ENCODE results near the gene SLC15A3. TPM values are rescaled to one million over a fixed set of nuclear protein-coding genes. Genes with fewer than 3 reads are reported as not detected.

The SLC15A3 gene
- total RNA-seq, 1 donor from 2014 or later: 11.6 TPM

DNA sequence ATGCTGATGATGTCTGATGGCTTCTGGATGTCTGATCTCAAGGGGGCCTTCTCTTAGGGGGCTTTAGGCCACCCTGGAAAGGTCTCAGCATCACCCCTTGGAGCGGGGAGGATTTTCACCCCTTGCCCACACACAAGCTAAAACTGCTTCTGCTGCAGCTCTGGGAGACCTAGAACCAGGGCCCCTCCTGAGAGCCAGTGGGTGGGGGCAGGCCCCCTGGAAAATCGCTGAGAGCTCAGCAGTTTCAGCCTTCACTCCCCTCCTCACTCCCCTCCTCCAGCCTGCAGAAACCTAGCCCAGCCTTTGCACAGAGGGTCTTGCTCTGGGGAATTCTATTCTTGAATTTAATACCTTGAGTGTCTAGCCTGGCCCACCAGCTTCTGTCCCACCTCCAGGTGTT is 36.7 kb upstream of the SLC15A3 start:
- no peaks in the 10 kb centered on the region for H3K36me3 Mint-ChIP-seq (ENCODE audit: unreplicated experiment)

DNA sequence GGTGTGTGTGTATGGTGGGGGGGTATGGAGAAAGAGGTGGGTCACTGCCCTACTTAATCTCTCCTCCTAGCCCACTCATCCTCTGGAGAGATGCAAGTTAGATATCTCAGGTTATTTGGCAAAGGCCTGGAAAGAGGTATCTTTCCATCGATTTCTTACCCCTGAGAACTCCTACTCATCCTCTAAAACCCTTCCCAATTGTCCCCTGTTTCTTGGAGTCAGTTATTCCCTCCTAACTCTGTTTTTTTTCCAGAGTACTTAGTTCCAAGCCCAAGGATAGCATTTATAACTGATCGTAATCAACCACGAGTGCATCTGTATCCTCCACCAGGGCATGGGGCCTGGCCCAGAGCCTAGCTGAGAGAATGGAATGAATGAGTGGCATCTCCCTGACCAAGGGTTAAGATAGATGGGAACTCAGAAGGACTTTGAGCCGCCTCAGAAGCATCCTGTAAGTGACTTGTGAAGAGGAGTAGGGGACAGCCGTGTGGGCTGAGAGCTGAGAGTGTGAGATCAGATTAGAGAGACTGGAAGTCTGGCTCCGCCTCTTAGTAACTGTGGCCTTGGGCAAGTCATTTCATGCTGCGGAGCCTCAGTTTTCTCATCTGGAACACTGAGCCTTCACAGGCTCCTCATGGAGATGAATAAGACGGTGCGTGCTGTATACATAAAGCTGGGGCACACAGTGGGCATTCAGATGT is 35.8 kb upstream of the SLC15A3 start:
- Mint-ChIP-seq H3K36me3 (ENCODE audit: unreplicated experiment) (no peaks in the 10 kb centered on the region), H3K9me3 (ENCODE audit: unreplicated experiment) (no peaks in the 10 kb centered on the region), H3K4me1 (ENCODE audit: unreplicated experiment) (no peaks in the 10 kb centered on the region), H3K4me3 (ENCODE audit: unreplicated experiment) (no peak overlapping the region), H3K27ac (ENCODE audit: unreplicated experiment) (no peak overlapping the region), H3K27me3 (ENCODE audit: unreplicated experiment) (peaks cover 43% of the 10 kb centered on the region)
- TF ChIP-seq, protein P1, sequence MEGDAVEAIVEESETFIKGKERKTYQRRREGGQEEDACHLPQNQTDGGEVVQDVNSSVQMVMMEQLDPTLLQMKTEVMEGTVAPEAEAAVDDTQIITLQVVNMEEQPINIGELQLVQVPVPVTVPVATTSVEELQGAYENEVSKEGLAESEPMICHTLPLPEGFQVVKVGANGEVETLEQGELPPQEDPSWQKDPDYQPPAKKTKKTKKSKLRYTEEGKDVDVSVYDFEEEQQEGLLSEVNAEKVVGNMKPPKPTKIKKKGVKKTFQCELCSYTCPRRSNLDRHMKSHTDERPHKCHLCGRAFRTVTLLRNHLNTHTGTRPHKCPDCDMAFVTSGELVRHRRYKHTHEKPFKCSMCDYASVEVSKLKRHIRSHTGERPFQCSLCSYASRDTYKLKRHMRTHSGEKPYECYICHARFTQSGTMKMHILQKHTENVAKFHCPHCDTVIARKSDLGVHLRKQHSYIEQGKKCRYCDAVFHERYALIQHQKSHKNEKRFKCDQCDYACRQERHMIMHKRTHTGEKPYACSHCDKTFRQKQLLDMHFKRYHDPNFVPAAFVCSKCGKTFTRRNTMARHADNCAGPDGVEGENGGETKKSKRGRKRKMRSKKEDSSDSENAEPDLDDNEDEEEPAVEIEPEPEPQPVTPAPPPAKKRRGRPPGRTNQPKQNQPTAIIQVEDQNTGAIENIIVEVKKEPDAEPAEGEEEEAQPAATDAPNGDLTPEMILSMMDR (IDR thresholded peaks at IDR 0.05): no peak
- DNase-seq (ENCODE audit: extremely low spot score, unreplicated experiment): no peak

More for the DNA sequence above, 36.7 kb upstream of the SLC15A3 start:
- Mint-ChIP-seq H3K4me3 (ENCODE audit: unreplicated experiment) (no peak overlapping the region), H3K27ac (ENCODE audit: unreplicated experiment) (no peak overlapping the region), H3K27me3 (ENCODE audit: unreplicated experiment) (peaks cover 46% of the 10 kb centered on the region), H3K4me1 (ENCODE audit: unreplicated experiment) (no peaks in the 10 kb centered on the region), H3K9me3 (ENCODE audit: unreplicated experiment) (no peaks in the 10 kb centered on the region)
- TF ChIP-seq, protein P1 (IDR thresholded peaks at IDR 0.05): no peak
- DNase-seq (ENCODE audit: extremely low spot score, unreplicated experiment): no peak

DNA sequence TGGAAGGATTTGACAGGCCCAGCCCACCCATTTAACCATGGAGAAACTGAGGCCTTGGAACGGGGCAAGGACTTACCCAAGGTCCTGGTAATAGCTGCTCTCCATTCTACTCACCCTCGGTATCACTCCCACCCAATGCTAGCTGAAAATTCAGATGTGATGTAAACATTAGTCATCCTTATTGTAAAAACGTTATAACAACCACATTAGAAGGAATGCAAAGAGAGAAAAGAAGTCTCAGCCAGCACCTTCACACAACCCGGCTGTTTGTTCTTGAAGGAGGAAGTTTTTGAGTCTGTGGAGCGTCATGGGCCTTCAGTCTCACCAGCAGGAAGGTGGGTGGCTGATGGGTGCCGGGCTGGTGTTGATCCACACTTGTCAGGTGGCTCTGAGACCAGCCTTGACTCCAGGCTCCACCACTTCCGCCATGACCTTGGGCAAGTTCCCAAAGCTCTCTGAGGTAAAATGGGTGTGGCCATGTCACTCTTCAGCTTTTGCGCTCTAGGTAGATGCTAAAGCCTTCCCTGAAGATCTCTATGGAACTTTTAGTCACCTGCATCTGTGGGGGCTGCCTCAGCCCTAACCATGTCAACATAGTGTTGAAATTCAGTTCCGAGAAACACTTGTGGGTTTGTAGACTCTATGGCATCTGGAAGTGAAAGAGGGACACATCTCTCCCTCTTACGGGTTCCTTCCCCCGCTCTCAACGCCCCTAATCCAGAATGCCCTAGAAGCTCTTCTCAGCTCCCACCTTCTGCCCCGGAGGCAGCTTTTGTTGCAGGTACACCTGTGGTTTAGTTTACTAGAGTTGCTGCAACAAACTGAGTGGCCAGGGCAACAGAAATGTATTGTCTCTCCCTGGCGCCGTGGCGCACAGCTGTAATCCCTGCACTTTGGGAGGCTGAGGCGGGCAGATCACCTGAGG is 34.3 kb upstream of the SLC15A3 start:
- no peaks in the 10 kb centered on the region for H3K36me3 Mint-ChIP-seq (ENCODE audit: unreplicated experiment)
- no peak overlapping the region for H3K27ac Mint-ChIP-seq (ENCODE audit: unreplicated experiment)
- H3K4me1 Mint-ChIP-seq (ENCODE audit: unreplicated experiment): no peaks in the 10 kb centered on the region
- H3K4me3 Mint-ChIP-seq (ENCODE audit: unreplicated experiment): no peak overlapping the region
- no peaks in the 10 kb centered on the region for H3K9me3 Mint-ChIP-seq (ENCODE audit: unreplicated experiment)
- no peak for DNase-seq (ENCODE audit: extremely low spot score, unreplicated experiment)
- TF ChIP-seq, protein P1 (IDR thresholded peaks at IDR 0.05): no peak
- H3K27me3 Mint-ChIP-seq (ENCODE audit: unreplicated experiment): peaks cover 40% of the 10 kb centered on the region

DNA sequence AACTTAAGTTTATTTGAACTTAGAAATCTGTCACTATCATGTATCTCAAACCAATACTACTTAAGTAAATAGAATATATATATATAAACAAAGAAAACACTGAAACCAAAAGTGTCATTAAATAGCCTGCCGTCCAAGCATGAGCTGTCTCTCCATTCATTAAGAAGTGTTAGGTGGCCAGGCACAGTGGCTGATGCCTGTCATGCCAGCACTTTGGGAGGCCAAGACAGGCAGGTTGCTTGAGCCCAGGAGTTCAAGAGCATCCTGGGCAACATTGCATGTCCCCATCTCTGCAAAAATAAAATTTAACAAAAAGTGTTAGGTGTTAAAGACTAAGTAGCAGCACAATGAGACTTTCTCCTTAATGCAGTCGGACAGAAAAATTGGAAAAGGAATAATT is 33.5 kb upstream of the SLC15A3 start:
- TF ChIP-seq, protein P1 (IDR thresholded peaks at IDR 0.05): no peak
- no peak overlapping the region for H3K4me3 Mint-ChIP-seq (ENCODE audit: unreplicated experiment)
- no peak overlapping the region for H3K27ac Mint-ChIP-seq (ENCODE audit: unreplicated experiment)
- no peaks in the 10 kb centered on the region for H3K36me3 Mint-ChIP-seq (ENCODE audit: unreplicated experiment)
- peaks cover 36% of the 10 kb centered on the region for H3K27me3 Mint-ChIP-seq (ENCODE audit: unreplicated experiment)
- no peak for DNase-seq (ENCODE audit: extremely low spot score, unreplicated experiment)
- no peaks in the 10 kb centered on the region for H3K4me1 Mint-ChIP-seq (ENCODE audit: unreplicated experiment)
- no peaks in the 10 kb centered on the region for H3K9me3 Mint-ChIP-seq (ENCODE audit: unreplicated experiment)

DNA sequence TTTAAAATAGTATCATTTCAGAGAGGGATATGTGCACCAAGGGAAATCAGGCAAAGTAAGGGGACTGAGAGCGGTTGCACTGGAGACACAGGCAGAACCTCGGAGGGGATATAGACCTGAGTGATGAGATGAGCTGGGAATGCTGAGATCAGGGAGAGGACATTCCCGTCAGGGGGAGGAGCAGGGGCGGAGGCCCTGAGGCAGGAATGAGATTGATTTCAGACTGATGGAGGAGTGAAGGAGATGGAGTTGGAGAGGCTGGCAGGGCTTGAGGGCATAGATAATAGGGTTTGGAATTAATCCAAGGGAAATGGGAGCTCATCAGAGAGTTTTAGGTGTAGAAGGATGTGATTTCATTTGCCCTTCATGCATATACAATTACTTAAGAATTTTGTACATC is 32.7 kb upstream of the SLC15A3 start:
- Mint-ChIP-seq H3K27me3 (ENCODE audit: unreplicated experiment) (peaks cover 29% of the 10 kb centered on the region), H3K4me1 (ENCODE audit: unreplicated experiment) (no peaks in the 10 kb centered on the region), H3K4me3 (ENCODE audit: unreplicated experiment) (no peak overlapping the region), H3K27ac (ENCODE audit: unreplicated experiment) (no peak overlapping the region), H3K9me3 (ENCODE audit: unreplicated experiment) (no peaks in the 10 kb centered on the region), H3K36me3 (ENCODE audit: unreplicated experiment) (no peaks in the 10 kb centered on the region)
- TF ChIP-seq, protein P1 (IDR thresholded peaks at IDR 0.05): no peak
- no peak for DNase-seq (ENCODE audit: extremely low spot score, unreplicated experiment)
